ENCODE measurements around the gene MRPL53.
"Not testable (repeated sequence)": the region's sequence is repeated elsewhere in the genome, so short reads cannot be mapped to it uniquely, and the experiment has no call there.

MRPL53 gene

DNA sequence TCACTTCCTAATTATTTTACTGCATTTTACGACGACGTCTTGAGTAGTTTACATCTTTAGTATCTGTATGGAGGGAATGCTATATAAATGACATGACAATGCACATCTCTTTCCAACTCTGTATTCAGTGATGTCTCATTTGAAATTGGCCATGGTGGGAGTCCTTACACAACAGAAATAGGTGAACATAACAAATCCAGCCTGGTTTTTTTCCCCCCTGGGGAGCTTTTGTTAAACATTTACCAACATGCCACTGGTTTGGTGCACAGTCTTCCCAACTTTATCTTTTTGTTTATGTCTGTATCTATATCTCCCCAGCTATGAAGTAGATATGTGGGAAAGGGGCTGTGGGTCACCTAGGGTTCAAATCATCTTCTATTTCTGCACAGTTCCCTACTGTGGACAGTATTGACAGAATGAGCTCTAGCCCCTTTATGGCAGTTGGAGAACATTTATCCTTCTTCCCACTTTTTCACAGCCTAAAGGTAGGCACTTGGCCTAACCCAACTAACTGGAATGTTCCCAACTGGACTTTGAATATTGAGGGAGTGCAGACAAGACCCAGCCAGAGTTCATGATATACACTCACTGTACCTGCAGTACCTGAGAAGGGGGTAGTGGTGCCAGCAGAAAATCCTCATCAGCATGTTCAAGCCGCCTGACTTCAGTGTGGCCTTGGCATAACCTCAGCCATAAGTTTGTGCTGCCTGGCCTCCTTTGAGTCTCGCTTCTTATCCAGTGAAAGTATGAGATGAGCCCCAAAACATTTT lies 25.1 kb downstream of the MRPL53 start:
- DNase-seq = no peak

DNA sequence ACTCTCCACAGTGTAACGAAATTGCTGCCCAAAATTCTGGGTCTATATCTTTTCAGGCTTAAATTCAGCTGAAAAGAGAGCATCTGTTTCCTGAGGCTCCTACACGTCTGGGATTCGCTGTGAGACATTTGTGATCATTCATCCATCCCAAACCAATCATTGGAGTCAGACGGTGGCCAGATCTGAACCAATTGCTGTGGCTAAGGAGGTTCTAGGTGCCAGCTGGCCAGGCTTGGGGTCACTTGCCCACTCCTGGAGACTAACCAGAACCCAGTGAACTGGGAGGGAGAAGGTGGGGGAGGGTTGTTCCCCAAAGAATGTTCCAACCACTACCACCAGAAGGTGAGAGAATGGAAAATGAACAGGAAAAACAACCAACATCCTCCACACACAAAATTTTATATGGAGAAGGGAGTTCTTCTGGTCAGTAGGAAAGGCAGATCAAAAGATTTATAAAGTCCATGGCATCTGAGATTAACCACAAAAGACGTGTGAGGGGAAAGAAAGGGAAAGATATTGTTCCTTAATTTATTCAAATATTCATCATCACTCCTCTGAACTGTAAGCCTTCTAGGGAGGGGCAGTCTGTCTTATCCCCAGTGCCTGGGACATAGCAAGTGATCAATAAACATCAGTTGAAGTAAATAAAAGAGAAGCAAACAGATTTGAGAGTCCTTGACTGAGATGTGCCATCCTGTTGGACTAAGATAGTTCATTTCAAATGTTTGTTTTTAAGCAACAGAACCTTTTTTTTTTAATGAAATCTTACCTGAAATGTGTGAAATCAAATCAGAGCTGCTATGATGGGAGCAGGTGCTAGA lies 27.8 kb downstream of the MRPL53 start:
- no peak for DNase-seq

DNA sequence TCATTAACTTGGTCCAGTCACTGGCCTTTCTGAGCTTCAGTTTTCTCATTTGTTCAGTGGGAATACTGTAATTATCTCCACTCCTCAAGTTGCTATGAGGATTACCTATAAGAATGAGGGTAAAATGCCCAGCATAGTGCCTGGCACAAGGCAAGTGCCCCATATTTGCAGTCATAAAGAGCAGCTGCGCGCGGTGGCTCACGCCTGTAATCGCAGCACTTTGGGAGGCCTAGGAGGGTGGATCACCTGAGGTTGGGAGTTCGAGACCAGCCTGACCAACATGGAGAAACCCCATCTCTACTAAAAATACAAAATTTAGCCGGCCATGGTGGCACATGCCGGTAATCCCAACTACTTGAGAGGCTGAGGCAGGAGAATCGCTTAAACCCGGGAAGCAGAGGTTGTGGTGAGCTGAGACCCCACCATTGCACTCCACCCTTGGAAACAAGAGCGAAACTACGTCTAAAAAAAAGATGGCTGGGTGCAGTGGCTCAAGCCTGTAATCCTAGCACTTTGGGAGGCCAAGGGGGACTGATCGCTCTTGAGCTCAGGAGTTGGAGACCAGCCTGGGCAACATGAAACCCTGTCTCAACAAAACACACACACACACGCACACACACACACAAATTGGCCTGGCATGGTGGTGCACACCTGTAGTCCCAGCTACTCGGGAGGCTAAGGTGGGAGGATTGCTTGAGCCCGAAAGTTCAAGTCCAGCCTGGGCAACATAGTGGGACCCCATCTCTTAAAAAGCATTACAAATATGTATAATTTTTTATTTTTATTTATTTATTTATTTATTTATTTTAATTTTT lies 29.8 kb downstream of the MRPL53 start:
- not testable (repeated sequence) for DNase-seq

DNA sequence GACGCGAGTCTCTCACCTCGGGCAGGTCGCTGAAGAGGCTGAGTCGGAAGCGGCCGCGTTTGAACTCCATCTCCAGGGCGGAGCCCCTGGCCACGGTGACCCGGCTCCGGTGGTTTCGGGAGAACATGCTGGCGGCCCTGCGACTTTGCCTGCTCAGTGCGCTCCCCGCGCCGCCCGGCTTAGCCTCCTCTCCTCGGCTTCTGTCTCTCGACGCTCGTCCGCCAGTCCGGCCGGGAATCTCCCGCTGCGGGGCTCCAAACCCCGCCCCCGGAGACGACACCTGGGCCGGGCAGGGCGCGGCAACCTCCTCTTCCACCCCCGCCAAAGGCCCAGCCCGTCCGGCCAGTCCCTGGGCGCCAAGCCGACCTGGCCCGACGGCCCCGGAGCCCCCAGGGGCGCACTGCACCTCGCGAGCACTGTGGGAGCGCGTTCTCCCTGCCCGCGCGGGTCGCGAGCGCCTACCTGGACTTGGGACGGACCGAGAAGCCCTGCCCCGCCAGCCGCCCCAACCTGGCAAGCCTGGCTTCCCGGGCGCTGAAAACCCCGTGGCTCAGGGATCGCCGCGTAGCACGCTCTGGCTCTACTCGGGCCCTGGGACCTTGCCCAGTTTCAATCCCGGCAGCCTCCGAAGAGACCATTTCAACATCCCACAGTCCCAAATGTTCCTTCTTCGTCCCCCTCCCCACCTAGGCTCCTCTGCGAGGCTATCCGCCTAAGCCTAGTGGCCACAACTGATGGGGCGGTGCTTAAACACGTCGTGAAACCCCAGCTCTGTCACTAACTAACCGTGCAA lies 30.6 kb downstream of the MRPL53 start, which contains the start of gene RTKN:
RTKN (minus strand) TSS at position 248 of the 793 bp plus-strand sequence; CDS start at position 127, 121 bp downstream.
- DNase-seq = no peak

DNA sequence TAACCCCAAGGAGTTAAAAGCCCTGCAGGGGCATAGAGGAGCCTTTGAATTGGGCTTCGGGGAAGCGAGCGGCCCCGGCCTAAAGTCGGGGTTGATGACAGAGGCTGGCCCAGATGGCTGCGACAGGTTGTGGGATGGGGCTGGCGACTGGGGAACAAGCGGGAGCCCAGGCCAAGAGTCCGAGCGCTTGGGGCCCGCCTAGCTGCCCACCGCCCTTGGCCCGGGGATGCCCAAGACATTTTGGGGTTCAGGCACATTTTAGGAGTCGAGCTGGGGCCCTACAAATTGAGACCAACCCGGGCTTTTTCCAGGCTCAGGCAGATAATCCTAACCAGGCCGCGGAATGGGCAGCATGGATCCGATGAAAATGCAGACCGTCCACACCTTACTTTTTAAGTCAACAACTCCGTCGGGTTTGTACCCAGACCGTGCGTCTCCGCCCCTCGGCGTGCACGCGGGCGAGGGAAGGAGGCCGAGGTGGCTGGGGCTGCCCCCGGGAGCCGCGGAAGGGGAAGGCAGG lies 31.2 kb downstream of the MRPL53 start:
- no peak for DNase-seq

DNA sequence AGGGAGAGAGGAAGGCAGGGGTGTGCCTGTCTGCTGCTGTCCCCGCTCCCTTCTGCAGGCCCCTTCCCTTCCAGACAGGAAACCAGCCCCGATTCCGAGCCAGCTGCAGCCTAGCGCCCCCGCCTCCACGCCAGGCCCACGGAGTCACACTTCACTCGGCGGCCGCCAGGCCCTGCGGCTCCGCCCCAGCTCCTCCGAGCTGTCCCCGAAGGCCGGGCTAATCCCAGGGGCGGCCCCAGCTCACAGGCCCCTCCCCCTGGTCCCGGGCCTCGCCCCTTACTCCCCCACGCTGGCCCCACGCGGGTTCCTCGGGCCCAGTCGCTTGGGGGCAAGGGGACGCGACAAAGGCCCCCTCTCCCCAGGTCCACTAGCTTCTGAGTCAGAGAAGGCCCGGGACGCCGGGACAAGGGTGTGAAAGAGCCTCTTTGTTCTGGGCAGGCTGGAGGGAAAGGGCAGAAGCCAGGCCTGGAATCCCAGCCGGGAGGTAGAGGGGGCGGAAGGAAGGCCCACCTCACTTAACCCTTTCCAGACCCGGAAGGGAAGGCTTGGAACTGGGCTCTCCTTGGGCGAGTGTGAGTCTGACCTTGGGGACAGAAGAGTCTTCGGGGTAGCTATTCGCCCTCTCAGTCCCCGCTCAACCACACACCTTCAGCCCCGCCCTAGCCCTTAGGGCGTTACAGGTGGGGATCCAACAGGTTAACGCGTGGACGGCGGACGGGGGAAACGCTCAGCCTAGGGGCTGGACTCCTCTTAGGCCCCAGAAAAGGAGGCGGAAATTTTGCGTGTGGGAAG lies 31.9 kb downstream of the MRPL53 start:
- peak; percentile 64 for DNase-seq

DNA sequence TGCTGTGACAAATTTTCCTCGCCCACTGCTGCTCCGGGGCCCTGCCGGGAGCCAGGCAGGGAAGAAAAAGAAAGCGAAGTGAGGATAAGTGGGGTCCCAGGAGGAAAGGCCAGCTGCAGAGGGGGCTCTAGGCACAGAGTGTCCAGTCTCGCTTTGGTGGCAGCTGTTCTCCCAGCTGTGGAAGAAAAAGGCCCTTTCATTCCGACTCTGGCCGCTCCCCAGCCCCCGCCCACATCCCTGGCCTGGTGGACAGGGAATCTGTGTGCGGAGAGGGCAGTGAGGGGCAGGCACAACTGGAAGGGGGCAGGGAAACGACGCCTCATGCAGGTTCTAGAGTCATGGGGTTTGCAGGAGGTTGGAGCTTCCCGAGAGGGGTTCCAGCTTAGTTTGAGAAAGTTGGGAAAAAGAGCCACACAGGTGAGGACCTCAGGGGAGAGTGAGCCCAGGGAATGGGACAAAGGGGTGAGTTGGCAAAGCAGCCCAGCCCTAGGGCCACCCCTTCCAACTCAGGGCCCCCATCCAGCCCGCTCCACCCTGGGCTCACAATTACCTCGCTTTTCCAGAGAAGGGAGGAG lies 32.6 kb downstream of the MRPL53 start:
- DNase-seq = no peak

DNA sequence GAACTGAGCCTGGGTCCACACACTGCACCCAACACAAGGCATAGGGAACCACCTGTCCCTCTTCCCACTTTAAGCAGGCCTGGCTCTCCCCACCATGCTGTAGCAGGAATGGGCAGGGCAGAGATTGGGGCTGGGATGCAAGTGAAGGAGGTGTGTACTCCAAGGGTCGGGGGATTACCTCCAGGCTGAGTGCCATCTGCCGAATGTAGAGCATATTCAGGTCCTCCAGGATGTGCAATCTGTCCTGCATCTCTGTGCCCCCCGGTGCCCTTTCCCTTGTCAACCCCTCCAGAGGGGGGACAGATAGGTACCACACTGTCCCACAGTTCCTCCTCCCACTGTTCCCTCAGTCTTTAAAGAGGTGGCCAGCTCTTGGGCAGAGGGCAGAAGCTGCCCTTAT lies 33.1 kb downstream of the MRPL53 start:
- DNase-seq = no peak

DNA sequence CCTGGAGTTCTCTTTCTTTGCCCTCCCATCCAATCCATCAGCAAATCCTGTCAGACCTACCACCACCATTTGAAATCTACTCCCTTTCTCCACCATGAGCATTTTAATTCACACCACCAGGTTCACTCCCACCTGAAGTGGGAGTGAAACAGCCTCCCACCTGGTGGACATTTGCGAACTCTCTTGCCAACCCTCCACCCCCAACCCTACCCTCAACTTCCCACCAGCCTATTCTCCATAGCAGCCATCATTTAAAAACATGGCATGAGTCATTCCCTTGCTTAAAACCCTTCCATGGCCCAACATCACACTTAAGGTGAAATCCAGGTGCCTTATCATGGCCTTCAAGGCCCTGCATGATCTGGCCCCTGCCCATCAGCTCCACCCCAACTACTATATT lies 34.2 kb downstream of the MRPL53 start:
- DNase-seq = no peak

DNA sequence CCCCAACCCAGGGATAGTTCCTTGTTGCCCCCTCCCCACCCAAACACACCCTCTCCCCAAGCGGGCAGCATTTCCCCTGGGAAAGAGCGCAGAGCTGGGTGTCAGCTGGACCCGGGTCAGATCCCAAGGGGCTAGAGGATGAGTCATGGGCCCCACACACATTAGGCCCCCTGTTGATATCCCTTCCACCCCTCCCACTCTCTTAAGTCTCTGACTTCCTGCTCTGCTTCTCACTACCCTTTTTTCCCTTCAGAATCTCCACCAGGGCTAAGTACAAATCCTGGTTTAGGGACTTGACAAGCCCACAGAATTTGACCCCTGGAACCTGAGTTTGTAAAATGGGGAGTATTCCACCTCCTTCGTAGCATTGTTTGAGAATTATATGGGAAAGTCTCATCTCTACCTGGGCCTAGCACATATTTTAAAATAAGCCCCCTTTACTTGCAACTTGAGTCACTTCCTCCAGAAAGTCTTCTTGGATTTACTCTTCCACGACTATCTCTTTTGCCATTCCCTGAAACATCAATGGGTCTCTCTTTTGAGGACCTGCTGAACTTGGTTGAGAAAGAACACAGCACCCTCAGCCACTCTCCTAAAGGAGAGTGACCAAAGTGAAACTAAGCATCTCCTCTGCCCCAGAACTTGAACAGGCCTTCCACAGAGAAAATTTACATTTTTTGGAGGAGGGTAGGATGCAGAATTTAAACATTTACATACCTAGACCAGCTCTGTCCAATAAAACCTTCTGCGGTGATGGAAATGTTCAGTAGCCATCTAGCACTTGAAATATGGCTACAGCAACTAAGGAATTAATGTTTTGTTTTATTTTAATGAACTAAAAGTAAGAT lies 35.4 kb downstream of the MRPL53 start:
- DNase-seq = no peak

DNA sequence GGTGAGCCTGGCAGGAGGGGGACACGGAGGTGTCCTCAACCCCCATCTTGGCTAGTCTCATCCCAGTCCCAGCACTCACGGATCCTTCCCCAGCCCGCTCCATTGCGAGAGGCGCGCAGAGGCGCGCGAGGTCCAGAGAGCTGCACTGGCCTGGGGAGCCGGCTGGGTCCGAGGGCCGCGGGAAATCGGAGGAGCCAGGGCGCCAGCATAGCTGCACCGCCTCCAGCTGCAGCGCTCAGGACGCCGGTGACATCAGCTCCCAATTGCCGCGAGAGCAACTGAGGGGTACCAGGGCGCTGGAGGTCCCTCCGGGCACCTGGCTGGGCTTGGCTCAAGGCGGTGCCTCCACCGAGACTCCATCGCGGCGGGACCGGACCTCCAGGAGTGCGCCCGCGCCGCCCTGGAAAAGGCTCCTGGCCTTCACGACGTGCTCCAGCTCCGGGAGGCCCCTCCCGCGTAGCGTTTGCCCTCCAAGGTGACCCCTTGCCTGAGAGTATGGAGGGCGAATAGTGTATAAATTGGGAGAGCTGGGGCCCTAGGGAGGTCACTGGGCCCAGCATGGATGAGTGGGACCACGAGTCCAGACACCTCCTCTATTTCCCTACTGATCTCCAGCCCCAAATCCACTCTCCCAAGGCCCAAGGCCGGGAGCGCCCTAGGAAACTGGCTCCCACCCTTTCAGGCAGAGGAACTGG lies 36.2 kb downstream of the MRPL53 start:
- DNase-seq = no peak

DNA sequence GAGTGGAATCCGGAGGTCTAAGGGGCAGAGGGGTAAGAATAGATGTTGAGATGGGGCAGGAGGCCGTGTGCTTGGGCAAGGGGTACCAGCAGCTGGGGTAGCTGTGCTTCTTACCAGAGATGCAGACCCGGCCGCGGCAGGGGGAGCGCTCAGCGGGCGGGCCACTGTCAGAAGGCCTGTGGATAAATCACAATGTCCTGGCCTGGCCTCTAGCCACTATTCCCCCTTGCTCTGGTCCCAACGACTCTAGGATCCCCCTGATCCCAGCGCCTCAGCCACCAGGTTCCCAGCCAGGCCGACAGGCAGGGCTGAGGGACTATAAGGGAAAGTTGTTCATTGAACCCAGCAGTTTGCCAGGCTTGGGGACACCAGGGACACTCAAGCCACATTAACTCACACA lies 42.0 kb downstream of the MRPL53 start:
- no peak for DNase-seq

DNA sequence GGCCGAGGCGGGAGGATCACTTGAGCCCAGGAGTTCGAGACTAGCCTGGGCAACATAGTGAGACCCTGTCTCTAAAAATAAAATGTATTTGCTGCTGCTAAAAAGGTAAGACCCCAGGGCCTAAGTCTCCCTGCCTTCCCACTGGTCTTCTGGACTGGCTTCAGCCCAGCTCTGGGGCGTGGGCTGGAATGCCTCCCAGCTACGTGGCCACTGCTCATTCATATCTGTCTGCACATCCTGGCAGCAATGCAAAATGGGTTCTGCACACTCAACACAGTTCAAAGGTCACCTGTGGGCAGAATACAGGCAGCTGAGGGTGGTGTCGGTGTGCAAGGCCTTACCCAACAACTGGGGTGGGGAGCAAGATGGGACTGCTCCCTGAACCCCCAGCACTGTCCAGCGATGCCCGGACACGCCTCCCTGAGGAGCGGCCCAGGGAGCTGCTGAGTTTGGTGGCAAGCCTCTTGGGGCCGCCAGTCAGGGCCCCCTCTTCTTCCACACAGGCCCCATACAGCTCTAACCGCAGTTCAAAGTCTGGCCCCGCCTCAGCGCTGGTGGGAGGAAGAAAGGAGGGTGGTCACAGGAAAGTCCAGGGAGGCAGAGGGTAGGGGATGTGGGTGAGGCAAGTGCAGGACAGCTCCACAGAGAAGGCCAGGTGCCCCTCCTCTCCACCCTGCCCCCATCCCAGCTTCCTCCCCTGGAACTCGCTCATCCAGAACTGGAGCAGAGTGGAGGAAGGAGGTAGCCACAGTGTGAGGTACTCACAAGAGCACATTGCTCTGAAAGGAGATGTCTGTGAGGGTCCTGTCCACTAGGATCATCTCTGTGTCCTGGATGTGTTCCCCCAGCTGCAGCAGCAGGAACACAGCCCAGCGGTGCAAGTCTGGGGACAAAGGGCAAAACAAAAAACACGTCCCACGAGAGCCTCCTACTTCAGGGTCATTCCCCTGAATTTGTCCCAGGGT lies 42.7 kb downstream of the MRPL53 start:
- no peak for DNase-seq

DNA sequence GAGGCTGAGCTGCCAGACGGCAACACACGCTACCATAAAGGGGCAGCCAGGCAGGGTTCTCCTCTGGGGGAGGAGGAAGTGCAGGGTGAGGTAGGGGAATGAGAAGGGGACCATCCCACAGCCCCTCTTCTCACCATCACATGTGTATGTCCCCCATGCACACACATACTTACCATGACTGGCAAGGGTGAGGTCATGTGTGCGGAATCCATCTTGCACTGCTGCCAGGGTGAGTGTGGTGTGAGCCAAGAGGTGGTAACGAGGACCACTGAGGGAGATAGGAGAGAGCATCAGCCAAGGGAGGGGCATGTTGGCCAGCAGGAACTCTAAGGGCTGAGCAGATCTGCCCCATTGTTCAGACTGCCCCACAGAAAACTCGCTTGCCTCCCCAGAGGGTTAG lies 43.8 kb downstream of the MRPL53 start:
- no peak for DNase-seq

DNA sequence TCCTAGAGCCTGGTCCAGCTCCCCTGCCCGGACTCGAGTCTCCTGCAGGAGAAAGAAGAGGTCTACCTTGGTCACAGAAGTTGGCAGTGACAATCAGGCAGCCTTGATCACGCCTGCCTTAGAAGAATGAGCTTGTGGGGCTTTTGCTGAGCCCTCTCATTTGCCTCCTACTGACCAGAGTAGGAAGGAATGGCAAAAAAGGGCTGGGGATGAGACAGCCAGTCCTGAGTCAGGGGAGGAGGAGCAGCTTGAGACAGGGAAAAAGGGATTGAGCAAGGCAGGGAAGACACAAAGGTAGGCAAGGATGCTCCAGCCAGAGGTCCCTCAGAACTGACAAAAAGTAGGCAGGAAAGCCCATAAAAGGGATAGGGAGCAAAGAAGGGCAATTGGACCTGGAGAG lies 44.9 kb downstream of the MRPL53 start:
- DNase-seq = no peak

DNA sequence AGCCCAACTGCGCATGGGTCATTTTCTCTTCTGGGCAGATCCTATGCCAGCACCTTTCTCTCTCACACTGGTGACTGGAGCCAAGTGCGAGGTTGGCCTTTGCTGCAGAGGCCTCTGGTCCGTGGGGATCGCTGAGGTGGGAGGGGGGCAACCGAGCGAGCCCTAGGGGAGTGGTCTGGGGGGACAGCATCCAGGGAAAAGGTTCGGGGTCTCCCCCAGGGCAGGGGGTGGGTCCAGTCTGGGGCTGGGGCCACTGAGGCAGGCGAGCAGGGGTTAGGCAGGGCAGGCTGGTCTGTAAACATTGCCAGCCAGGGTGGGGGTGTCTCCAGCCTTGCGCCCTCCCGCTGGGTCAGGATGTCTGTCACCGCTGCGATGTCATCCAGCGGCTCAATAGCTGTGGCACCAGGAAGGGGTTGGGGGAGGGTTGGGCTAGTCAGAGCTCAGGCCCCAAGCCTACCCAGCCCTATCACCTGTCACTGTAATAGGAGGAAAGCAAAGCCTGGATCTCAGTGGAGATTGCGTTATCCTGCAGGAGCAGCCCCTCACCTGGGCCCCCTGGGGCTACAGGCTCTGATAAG lies 46.2 kb downstream of the MRPL53 start:
- DNase-seq = no peak

DNA sequence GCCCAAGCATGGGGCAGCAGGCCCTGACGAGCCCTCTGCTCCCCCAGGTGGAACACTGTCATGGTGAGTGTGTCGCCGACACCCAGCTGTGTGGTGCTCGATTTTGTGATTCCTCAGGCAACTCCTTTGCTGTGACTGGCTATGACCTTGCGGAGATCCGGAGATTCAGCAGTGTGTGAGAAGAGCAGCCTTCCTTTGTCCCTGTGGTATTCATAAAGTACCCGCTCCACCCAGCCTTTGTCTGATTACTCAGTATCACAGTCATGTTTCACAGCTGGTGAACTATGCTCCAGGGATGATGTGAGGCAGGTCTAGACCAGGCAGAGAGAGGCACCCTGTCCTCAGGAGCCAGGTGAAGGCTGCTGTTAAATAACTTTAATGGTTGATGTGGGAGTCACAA lies 47.0 kb downstream of the MRPL53 start:
- DNase-seq = no peak

DNA sequence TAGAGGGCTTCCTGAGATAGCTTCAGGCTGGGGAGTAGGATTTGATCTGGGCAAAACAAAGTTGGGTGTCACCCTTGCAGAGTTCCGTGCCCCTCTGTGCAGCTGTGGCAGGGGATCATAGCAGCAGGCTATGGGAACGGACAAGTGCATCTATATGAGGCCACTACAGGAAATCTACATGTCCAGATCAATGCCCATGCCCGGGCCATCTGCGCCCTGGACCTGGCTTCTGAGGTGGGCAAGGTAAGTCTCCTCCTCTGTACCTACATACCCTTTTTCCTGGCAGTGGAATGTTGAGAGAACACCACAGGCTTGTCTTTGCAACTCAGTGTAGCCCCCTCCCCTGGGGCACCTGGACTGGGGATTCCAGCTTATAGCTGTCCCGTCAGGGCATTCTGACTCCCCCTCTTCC lies 47.5 kb downstream of the MRPL53 start:
- no peak for DNase-seq
